Stimulated activated CD8-positive, alpha-beta memory T cell treated with anti-CD3 and anti-CD28 coated beads, Interleukin-12 subunit alpha, Interleukin-12 subunit beta, amount 100 ng/mL, for 1 hour (primary cell): ENCODE data around the gene KRT4.

Experiments
- DNase-seq: peaks from one replicate; pipeline ENCODE4 v3.0.0-alpha.2; 2020; ENCODE audit warnings: low read depth

Gene KRT4

GRCh38 chr12:52836491-52837412 lies 22.8 kb upstream of the KRT4 start:
- DNase-seq = no peak

GRCh38 chr12:52836042-52836466 lies 22.1 kb upstream of the KRT4 start:
- peak; percentile 27 for DNase-seq

- DNase-seq = no peak
Observed at GRCh38 chr12:52835271-52836041, 21.5 kb upstream of the KRT4 start.

DNA sequence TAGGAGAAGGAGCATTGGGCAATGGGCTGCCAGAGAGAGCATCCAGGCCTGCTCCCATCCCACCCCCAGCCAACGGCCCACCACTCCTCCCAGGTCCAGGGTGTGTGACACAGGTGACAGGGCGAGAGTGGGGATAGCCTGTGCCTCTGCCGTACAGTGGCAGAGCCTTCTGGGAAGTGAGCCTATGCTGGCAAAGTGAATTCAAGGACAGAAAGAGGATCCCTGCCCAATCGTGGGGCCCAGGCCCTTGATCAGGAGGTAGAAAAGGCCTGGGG lies 20.7 kb upstream of the KRT4 start:
- no peak for DNase-seq

DNA sequence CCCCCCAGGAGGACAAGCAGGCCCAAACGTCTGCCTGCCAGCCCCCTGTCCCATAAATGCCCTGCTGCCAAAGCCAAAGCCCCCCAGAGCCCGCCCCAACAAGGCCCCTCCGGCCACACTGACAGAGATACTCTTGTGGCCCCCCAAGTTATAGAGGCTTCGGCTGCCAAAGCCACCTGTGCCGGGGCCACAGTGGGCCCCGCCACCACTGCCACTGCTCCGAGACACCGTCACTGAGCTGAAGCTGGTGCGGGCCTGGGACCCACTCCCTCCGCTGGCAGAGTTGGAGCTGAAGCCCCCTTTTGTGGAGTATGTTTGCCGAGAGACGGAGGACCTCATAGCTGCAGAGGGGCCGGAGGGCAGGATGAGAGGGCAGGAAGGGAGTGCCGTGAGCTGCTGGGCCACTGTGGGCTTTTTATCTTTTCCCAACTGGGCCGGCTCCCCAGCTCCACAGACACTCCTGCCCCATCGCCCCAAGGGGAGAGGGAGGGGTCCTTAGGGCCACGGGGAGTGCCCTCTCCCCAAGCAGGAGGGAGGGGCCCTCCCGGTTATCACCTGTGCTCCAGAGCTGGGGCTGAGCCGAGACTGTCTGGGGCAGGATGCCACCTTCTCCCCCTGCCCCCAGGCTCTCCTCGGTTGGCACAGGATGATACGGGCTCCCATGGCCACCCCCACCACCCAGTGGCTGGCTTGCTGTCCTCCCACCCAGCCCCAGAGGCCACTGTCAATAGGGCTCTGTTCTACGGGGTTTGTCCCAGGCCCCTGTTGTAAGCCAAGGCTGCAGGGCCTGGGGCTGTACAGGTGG lies 20.2 kb upstream of the KRT4 start, which contains the start of gene KRT79:
KRT79 (minus strand) TSS at position 390 of the 805 bp plus-strand sequence; CDS start at position 339, 51 bp downstream.
- no peak for DNase-seq

DNA sequence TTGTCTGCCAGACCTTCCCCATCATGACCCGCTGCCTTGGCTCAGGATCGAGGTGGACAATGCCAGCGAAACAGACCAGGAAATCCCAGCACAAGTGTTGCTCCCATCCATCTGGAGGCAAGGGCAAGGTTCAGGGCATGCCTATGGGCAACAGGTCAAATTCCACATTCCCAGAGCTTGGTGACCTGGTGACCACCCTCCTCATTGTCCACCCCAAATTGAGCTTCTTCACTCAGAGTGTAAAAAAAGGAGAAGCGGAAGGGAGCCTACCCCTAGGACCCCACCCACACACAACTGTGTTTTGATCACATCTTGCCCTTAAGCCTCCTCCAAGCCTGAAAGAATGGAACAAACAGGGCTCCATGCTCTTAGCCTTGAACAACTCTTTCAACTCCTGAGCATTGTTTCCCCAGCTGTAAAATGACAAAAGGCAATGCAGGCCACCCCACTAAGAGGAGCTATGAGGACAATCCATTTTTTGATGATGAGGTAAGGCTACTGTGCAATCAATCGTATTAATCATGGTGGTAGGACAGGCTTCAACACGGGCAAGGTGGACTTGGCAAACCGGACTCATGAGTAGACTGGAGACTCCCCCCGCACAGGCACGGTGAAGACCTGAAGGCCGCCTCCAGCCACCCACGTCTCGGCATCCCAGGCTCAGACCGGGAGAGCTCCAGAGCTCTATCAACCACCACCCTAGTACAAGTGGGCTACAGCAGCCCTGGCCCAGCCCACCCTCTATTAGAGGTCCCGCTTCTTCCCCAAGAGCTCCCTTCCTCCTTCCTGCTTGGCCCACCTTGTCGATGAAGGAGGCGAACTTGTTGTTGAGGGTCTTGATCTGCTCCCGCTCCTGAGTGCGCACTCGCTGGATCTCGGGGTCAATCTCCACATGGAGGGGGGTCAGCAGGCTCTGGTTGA lies 19.3 kb upstream of the KRT4 start:
- no peak for DNase-seq

- DNase-seq = no peak
Observed at GRCh38 chr12:52832451-52832850, 18.5 kb upstream of the KRT4 start.

DNA sequence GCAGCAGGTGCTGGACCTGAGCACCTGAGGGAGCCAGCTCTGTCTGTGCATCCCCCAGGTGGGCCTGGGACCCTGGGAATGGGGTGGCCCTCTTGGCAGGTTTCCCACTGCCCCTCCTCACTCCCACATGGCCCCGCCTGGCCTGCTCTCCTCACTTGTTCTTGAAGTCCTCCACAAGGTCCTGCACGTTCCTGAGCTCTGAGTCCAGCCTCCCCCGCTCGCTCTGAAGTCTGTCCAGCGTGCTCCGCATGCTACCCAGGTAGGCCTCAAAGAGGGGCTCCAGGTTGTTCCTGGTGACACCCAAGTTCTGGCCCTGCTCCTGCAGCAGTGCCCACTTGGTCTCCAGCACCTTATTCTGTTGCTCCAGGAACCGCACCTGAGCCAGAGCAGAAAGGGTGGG lies 17.3 kb upstream of the KRT4 start:
- no peak for DNase-seq

GRCh38 chr12:52829986-52830770 lies 16.3 kb upstream of the KRT4 start:
- no peak for DNase-seq

DNA sequence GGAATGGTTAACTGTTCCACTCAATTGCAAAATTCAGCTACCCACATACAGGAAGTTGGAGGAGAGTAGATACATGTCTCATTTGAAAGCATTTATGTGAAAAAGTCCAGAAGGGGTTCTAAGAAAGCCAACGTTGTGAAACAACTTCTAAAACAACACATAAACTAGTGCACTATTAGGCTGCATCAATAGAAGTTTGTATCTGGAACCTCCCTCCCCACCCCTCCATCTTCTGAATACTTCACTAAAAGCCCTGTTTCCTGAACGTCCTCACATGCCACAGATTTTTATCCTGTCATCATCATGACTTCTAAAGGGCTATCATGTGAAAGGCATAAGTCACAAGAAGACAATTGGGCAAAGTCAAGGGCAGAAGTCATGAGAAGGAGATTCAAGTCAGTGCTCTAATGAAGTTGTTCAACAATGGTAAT lies 14.7 kb upstream of the KRT4 start:
- no peak for DNase-seq

DNA sequence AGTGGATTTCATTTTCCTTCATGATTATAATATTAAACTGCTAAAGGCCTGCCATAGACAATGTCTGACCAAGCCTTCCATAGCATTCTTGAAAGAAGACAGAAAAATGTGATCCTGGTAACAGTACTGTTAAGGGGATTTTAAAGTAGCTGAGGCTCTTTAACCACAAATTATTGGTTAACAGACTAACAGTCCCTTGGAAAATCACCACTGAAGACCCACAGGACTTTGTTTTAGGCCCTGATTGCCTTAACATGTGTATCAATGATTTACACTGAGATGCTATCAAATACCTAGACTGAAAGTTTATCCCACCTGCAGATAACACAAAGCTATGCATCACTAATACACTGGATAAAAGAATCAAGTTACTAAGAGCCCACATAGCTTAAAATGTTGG lies 14.2 kb upstream of the KRT4 start:
- no peak for DNase-seq

DNA sequence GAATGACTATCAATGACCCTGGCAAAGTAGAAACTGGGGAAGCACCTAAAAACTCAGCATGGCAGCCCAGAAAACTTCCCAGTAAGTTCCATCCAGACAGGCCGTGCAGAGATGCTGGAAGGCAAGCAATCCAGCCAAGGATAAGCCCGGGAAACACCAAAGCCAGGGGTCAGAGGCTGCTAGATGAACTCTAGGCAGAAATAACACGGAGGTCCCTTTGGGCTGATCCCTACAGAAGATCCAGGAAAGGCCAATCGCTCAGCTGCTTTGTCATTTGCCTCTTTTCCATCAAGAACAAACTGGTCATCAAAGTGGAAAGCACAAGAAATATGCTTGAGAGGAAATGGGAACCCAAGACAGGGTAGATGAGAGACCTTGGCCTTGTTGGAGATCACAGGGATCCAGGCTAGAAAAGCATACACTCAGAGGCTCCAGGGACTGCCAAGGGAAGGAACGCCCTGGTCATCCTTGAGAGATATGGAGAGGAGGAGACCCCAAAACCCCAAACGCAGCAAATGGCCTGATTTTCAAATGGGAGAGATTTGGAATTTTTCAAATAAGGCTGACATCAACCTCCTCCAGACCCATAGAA lies 13.7 kb upstream of the KRT4 start:
- no peak for DNase-seq

GRCh38 chr12:52826611-52827498 lies 12.9 kb upstream of the KRT4 start:
- DNase-seq = no peak

DNA sequence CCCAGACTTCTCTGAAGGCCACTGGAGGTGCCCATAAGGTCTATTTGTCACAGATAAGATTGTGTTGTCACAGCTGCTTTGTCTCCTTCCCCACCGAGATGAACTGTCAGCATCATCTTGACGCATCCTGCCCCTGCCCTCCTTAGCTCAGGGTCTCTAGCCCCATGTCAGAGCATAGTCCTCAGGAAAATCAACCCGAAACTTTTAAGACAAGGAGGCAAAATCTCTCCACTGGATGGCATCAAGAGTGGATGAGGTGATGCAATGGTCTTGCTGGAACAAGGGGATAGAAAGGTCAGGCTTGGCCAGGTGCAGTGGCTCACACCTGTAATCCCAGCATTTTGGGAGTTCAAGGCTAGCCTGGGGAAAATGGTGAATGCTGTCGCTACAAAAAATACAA lies 12.0 kb upstream of the KRT4 start:
- DNase-seq = no peak

DNA sequence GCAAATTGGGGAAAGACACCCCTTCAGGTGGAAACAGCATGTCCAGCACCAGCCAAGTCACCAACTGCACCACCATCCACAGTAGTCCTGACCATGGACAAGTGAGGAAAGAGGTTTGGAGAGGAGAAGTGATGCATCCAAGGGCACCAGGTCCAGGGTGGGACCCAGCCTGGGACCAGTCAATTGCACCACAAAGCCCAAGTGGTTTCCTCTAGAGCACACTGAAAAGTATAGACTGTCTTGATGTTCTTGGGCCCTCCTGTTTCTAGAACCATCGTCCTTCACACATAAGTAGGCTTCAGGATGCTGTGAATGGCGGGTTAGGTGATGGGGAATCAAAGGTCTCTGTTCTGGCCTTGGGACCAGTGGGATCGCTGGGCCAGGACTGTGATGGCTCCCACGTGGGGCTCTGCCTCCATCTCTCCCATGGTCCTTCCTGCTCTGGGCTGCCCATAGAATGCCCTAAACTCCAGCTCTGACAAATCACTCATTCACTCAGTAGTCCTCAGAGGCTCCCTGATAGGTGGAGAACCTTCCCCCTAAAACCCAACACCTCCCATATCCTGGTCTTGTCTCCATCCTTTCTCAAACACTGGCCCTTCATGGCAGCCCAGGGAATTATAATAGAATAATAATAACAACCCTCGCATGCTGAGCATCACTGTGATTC lies 11.0 kb upstream of the KRT4 start:
- DNase-seq = no peak

- DNase-seq = no peak
Observed at GRCh38 chr12:52823761-52824450, 10.0 kb upstream of the KRT4 start.

DNA sequence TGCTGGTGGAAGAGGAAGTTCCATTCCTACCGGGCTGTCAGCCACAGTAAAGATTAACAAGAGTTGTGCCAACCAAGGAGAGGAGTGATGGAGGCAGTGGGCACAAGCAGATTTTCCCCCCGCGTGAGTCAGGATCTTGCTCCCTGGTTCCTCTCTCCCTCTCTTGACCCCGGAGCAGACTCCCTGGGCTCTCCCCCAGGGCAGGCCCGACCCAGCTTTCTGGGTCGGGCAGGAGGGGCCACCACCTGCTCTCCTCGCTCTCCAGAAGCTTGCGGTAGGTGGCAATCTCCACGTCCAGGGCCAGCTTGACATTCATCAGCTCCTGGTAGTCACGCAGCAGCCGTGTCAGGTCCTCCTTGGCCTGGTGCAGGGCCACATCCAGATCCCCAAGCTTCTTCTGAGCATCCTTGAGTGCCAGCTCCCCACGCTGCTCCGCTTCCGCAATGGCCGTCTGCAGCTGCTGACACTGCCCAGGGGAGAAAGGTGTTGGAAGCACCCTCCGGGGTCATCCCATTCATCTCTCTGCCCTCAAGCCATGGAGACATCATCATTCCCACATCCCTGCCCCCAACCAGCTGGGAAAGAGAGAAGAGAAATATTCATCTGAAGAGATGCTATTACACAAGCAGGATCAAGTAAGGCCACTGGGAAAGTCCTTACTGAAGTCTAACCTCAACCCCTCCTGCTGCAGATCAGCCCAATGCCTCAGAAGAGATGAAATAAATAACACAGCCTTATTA lies 9.0 kb upstream of the KRT4 start:
- DNase-seq = no peak
